ENCODE measurements around the gene SLC30A3.

GRCh38 chr2:27281855-27282559, 19.2 kb upstream of the SLC30A3 start, which contains the start of gene TRIM54:
- TF ChIP-seq, protein P1, sequence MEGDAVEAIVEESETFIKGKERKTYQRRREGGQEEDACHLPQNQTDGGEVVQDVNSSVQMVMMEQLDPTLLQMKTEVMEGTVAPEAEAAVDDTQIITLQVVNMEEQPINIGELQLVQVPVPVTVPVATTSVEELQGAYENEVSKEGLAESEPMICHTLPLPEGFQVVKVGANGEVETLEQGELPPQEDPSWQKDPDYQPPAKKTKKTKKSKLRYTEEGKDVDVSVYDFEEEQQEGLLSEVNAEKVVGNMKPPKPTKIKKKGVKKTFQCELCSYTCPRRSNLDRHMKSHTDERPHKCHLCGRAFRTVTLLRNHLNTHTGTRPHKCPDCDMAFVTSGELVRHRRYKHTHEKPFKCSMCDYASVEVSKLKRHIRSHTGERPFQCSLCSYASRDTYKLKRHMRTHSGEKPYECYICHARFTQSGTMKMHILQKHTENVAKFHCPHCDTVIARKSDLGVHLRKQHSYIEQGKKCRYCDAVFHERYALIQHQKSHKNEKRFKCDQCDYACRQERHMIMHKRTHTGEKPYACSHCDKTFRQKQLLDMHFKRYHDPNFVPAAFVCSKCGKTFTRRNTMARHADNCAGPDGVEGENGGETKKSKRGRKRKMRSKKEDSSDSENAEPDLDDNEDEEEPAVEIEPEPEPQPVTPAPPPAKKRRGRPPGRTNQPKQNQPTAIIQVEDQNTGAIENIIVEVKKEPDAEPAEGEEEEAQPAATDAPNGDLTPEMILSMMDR (IDR thresholded peaks at IDR 0.05) = no peak
- no peak for TF ChIP-seq POLR2A (IDR thresholded peaks at IDR 0.05)

Data from right lobe of liver (tissue), 4 donors.